C4-2B (cell line): ENCODE measurements around the gene NOS1.

ENCODE experiments used
- ZFX ChIP-seq: fragments of 450-650 bp; IDR thresholded peaks from 2 replicates; pipeline ENCODE4 v1.6.1; 2017
- TF ChIP-seq, protein P1 (sequence below): fragments of 450-650 bp; conservative IDR thresholded peaks from 2 replicates; pipeline ENCODE4 v1.5.1; 2017; ENCODE audit warnings: mild to moderate bottlenecking

DNA sequence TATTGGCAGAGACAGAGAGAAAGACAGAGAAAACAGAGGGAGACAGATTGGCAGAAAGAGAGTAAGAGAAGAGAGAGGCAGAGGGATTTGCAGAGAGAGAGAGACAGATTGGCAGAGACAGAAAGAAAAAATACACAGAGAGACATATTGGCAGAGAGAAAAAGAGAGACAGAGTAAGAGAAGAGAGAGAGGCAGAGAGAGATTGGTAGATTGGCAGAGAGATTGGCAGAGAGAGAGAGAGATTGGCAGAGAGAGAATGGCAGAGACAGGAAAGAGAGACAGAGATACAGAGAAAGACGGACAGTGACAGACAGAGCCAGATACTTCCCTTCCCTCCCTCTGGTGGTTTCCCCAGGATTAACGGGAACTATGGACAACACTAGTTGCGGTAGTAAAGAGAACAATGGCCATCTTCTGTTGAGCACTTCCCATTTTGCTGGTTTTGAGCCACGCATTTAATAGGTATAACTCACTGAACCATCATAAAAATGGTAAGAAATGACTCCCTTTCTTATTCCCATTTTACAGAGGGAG lies 2.6 kb upstream of the NOS1 start:
- TF ChIP-seq, protein P1, sequence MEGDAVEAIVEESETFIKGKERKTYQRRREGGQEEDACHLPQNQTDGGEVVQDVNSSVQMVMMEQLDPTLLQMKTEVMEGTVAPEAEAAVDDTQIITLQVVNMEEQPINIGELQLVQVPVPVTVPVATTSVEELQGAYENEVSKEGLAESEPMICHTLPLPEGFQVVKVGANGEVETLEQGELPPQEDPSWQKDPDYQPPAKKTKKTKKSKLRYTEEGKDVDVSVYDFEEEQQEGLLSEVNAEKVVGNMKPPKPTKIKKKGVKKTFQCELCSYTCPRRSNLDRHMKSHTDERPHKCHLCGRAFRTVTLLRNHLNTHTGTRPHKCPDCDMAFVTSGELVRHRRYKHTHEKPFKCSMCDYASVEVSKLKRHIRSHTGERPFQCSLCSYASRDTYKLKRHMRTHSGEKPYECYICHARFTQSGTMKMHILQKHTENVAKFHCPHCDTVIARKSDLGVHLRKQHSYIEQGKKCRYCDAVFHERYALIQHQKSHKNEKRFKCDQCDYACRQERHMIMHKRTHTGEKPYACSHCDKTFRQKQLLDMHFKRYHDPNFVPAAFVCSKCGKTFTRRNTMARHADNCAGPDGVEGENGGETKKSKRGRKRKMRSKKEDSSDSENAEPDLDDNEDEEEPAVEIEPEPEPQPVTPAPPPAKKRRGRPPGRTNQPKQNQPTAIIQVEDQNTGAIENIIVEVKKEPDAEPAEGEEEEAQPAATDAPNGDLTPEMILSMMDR, result peak; percentile 19; the same call in 1 of the 2 replicates
- no peak for TF ChIP-seq ZFX
